ENCODE results near the gene PDSS2. TPM values are rescaled to one million over a fixed set of nuclear protein-coding genes. Genes with fewer than 3 reads are reported as not detected.

PDSS2 gene
- total and polyA plus RNA-seq, 2 of the 8 experiments (the other 6 are each of a cell fraction or from before 2014, with no cell fraction given): 10.7 to 16.1 TPM

DNA sequence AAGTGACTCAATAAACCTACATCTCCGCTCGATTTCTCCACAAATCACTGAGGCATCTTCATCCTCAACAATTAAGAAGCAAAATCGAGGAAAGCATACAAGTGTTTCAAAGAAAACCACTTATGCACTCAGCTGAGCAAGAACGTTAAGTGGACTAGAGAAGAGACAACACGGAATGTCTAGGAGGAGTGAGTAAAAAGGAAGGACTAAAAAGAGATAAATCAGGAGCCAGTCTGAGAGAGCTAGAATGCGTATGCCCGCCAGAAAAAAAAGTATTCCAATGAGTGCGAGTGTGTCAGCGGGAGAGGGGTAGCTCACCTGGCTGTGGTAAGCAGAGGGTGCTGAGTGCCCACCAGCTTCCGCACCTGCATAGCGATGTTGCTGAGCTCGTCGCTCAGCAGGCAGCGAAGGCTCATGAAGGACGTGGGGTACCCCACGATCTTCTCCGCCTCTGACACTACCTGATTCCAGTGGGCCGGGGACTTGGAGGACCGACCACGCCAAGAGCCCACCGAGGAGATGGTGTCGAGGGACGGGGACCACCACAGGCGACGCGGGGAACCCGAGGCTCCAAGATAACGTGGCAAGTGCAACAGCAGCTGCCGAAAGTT, 587 bp downstream of the PDSS2 start (continued):
- TF ChIP-seq, protein P1, sequence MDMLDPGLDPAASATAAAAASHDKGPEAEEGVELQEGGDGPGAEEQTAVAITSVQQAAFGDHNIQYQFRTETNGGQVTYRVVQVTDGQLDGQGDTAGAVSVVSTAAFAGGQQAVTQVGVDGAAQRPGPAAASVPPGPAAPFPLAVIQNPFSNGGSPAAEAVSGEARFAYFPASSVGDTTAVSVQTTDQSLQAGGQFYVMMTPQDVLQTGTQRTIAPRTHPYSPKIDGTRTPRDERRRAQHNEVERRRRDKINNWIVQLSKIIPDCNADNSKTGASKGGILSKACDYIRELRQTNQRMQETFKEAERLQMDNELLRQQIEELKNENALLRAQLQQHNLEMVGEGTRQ (IDR thresholded peaks at IDR 0.05; ENCODE audit: low read length): no peak
- no peak for TF ChIP-seq SUZ12 (IDR thresholded peaks at IDR 0.05; ENCODE audit: low read length)
- TF ChIP-seq CHD2 (IDR thresholded peaks at IDR 0.05; ENCODE audit: low read length): no peak
- TF ChIP-seq SP1 (IDR thresholded peaks at IDR 0.05; ENCODE audit: low read depth, low read length): no peak
- no peak for TF ChIP-seq ASH2L (IDR thresholded peaks at IDR 0.05; ENCODE audit: low read length)
- no peak for TF ChIP-seq SRF (IDR thresholded peaks at IDR 0.05; ENCODE audit: low read depth, low read length)
- TF ChIP-seq RNF2 (IDR thresholded peaks at IDR 0.05; ENCODE audit: borderline replicate concordance, low read depth, low read length, missing control alignments, poor library complexity, severe bottlenecking): no peak
- TF ChIP-seq RBBP5 (IDR thresholded peaks at IDR 0.05; ENCODE audit: borderline replicate concordance, low read depth, low read length): no peak; the same call in 1 of the 2 replicates
